K562 (cell line): ENCODE results near the gene MAST1.

ENCODE experiments used
- ARID3B ChIP-seq: fragments of 250-450 bp; sonication (Bioruptor Pico); IDR thresholded peaks from 2 replicates; pipeline ENCODE4 v1.4.0; 2020; ENCODE audit warnings: borderline replicate concordance
- CTCF ChIP-seq, 3 experiments: IDR thresholded peaks in 2 of 3; conservative IDR thresholded peaks in 1 of 3; 2 replicates each; pipeline ENCODE4 v1.5.1; 2011 to 2012; ENCODE audit warnings: low read length in 3 of 3, mild to moderate bottlenecking in 3 of 3, control low read depth in 2 of 3, improper control_type of control experiment in 1 of 3, inconsistent platforms in 1 of 3, low read depth in 1 of 3, mixed read lengths in 1 of 3, moderate library complexity in 1 of 3; ENCODE audit not compliant: insufficient read depth in 2 of 3
- EP300 ChIP-seq: IDR thresholded peaks from 2 replicates; pipeline ENCODE4 v1.6.1; 2012; ENCODE audit warnings: low read length, improper control_type of control experiment
- POLR2A ChIP-seq: fragments of 450-650 bp; conservative IDR thresholded peaks from 2 replicates; pipeline ENCODE4 v1.6.1; 2016
- ZMIZ1 ChIP-seq, 2 experiments: fragments of 150-350 bp in 1 of 2; IDR thresholded peaks; 2 replicates each; pipeline ENCODE4 v1.6.1; 2012 to 2016; ENCODE audit warnings: low read depth in 2 of 2, low read length in 2 of 2, mild to moderate bottlenecking in 1 of 2, moderate library complexity in 1 of 2

- TF ChIP-seq EP300 (peak; percentile 90), CTCF (IDR thresholded peaks at IDR 0.05 in 2 of 3, conservative IDR thresholded peaks at IDR 0.05 in 1 of 3; ENCODE audit: insufficient read depth in 2 of 3, low read depth in 1 of 3, low read length in 3 of 3) (peak in 1 of 3 experiments; percentile 10; a peak in 1 of 6 replicates), ZMIZ1 (IDR thresholded peaks at IDR 0.05; ENCODE audit: low read depth in 2 of 2, low read length in 2 of 2) (peak in 1 of 2 experiments; percentile 87; a peak in 2 of 4 replicates), ARID3B (CRISPR knock-in tag) (no peak), POLR2A (peak; percentile 90)
These were observed 48.8 kb downstream of the MAST1 start, which contains the start of gene KLF1 for GRCh38 chr19:12886969-12887747.
